HG02943 (cell line): ENCODE measurements around the gene S100A1.
"Not testable (repeated sequence)": the region's sequence is repeated elsewhere in the genome, so short reads cannot be mapped to it uniquely, and the experiment has no call there.

ENCODE experiments used
- ATAC-seq: cut with Tn5 transposase; IDR thresholded peaks from one replicate; pipeline ENCODE4 v1.9.1; 2021; ENCODE audit warnings: mild to moderate bottlenecking, low read depth, moderate library complexity; ENCODE audit not compliant: unreplicated experiment

The S100A1 gene

DNA sequence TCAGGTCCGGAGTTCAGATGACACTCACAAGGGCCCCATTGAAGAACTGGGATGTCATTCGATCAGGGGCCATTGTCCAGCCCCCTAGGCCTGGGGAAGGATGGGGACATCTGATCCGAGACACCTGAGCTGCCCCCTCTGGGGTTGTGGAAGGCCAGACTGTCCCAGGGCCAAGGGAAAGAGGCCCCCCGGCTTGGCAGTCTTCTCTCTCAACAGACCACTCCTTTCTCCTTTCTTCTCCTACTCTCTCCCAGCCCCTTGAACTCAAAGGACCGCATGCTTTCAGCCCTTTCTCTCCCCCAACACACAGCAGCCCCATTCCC, 1.1 kb downstream of the S100A1 start:
- no peak for ATAC-seq

DNA sequence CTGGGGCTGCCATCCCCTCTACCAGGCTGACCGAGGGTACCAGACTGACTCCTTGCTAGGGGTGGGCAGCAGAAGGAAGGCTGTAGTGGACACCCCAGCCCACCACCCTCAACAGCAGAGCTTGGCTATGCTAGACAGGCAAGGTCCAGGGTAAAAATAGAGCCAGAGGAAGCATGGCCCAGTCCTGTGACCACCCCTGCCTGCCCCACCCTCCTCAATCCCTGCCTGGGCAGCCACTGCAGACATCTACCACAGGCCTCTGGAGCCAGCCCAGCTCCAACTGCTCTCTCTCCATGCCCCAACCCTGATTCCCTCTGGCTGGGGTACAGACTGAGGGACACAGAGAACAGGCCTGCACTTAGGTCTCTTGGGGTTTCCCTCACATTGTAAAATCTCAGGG, 1.7 kb downstream of the S100A1 start:
- ATAC-seq, result no peak

DNA sequence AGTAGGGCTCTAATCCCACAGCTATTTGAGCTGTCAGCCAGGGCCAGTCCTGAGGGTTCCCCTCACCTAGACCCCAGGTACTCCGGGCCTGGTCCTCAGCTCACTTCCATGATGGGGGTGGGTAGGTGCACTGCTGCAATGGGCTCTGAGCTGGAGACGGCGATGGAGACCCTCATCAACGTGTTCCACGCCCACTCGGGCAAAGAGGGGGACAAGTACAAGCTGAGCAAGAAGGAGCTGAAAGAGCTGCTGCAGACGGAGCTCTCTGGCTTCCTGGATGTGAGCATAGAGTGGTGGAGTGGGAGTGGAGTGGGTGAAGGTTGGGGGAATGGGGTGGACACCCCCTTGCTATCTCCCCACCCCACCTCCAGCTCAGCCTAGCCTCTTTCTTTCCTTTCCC, 2.1 kb downstream of the S100A1 start:
- ATAC-seq, result no peak

DNA sequence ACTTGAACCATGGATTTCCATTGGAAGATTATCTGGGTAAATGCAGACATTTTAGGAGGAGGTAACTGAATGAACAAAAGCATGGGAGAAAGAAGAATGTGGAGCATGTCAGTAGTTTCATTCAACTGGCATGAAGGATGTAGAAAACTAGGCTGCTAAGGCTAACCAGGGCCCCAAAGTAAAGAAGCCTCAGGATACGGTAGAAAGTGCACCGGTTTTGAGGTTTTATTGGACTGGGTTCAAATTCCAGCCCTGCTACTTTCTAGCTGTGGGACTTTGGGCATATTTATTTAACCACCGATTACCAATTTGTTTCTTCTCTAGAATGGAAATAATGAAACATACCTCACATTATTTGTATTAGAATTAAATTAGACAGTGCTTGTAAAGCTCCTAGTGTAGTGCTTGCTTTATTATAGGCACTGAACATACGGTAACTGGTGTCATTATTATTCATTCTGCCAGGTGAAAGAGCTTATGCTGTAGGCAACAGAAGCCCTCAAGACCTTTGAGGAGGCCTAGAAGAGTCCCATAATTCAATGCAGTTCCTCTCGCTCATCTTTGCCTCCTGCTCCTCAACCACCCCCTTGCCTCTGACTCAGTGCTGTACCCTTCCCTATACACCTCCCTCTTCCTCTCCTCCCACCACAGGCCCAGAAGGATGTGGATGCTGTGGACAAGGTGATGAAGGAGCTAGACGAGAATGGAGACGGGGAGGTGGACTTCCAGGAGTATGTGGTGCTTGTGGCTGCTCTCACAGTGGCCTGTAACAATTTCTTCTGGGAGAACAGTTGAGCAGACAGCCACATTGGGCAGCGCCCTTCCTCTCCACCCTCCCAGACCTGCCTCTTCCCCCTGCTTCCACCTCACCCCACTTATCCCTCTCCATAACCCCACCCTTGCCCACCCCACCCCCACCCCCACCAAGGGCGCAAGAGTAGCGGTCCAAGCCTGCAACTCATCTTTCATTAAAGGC, 3.1 kb downstream of the S100A1 start:
- ATAC-seq, result no peak

DNA sequence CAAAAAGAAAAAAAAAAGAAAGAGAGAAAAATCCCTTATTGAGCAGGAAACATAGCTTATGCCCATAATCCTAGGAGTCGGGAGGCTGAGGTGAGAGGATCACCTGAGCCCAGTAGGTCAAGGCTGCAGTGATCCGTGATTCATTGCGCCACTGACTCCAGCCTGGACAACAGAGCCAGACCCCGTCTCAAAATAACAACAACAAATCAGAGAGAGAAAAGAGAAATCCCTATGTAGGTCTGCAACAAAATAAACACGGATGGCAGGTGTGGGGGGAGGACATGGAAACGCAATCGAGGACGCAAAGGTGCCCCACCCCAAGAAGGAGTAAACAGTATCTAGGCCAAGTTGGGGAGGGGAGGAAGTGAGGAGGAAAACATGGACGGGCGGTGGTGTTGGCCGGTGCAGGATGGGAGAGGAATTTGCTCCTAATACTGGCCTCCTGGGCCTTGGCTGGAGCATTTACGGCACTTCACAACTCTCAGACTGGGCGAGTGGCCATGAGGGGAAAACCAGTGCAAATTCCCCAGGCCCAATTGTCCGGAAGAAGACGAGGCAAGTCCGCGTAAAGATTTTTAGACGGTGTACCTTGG, 5.0 kb downstream of the S100A1 start:
- no peak for ATAC-seq

DNA sequence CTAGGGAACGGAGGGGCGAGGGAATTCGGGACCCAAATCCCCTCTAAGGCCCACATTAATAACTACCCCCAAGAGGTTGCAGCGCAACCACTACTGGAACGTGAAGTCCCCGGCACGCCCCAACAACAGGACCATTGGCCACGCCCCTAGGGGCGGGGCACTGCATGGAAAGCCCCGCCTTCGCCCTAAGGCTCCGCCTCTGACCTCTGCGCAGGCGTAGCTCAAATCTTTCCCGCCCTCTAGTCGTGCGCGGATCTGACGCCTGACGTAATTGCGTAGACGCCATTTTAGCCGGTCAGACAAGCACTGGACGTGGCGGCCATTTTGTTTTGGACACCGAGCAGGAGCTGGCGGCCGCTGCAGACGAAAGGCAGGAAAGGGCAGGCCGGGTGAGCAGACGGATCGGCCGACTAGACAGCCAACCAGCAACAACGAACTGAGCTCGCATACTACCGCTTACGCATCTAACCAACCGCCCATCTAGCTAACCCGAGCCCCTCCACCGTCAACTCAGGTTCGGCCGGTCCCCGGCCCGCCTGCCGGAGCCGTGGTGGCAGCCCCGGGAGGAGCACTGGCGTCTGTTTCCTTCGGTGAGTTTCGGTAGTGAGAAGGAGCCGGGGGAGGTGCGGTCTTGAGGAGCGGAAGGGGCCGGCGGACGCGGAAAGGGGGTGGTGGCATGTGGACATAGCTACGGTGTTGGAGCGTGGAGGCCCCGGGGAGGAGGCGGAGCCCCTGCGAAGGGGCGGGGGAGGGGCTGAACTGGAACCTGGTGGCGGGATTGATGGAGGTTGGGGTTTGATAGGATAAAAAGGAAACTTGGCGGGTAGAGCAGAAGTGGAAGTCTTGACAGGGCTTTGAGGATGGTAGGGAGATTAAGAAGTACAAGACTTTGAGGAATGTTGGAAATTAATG, 5.8 kb downstream of the S100A1 start, which contains the start of gene CHTOP:
Gene CHTOP, plus strand, starts transcription at position 313 of the 912 bp plus-strand sequence. CDS start 2,523 bp downstream, outside the sequence.
- ATAC-seq, result peak; percentile 78

DNA sequence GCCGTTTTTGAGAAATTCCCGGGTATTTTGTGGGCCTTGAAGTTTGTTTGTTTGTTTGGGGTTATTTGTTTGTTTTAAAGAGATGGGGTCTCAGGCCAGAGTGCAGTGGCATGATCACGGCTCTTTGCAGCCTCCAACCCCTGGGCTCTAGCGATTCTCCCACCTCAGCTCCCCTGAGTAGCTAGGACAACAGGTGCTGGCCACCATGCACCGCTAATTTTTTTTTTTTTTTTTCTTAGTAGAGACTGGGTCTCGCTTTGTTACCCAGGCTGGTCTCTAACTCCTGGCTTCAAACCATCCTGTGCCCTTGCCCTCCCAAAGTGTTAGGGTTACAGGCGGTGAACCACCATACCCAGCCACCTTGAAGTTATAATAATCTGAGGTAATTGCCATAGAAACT, 7.6 kb downstream of the S100A1 start:
- no peak for ATAC-seq

DNA sequence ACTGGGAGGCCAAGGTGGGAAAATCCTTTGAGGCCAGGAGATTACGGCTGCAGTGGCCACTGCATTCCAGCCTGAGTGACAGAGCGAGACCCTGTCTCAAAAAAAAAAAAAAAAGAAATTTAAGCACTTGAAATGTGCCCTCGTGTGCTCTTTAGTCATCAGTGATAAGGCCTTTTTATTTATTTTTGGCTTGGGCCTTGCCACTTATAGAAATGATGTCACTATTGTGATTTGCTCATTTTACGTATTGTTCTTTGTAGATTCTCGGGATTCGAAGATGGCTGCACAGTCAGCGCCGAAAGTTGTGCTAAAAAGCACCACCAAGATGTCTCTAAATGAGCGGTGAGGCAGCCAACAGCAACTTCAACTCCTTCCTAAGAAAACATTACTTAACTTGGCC, 8.1 kb downstream of the S100A1 start:
- ATAC-seq, result no peak

DNA sequence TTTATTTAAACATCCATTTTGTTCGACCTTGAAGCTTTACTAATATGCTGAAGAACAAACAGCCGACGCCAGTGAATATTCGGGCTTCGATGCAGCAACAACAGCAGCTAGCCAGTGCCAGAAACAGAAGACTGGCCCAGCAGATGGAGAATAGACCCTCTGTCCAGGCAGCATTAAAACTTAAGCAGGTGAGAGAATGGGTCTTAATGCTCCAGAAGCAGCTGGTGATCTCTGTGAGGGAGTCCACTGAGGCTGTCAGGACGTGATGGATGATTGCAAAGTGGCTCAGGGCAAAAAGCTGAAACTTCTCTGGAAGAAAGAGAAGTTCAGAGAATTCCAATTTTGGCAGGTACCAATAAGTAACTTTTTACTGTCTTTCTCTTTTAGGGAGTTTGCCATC, 10.0 kb downstream of the S100A1 start:
- ATAC-seq, result no peak

DNA sequence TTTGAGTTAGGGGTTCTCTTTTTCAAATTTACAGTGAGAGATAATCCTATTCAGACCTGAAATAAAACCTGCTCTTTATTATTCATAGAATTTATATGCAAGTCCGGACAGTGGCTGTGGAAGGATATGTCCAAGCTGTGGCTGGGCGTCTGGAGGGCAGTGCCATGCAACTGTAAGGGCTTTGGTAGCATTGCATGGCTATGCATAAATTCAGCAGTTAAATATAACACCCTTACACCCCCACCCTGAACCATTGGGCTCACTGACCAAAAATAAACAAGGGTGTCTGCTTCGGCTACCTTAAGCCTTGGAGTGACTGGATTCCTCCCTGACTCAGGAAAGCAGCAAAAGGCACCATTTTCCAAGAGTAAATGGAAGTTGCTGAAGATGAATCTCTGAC, 11.0 kb downstream of the S100A1 start:
- ATAC-seq, result no peak

DNA sequence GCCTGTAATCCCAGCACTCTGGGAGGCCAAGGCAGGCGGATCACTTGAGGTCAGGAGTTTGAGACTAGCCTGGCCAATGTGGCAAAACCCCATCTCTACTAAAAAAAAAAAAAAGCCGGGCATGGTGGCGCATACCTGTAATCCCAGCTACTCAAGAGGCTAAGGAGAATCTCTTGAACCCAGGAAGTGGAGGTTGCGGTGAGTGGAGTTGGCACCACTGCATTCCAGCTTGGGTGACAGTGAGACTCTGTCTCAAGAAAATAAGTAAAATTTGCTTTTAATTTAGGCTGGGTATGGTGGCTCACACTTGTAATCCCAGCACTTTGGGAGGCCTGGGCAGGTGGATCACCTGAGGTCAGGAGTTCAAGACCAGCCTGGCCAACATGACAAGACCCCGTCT, 12.0 kb downstream of the S100A1 start:
- not testable (repeated sequence) for ATAC-seq

DNA sequence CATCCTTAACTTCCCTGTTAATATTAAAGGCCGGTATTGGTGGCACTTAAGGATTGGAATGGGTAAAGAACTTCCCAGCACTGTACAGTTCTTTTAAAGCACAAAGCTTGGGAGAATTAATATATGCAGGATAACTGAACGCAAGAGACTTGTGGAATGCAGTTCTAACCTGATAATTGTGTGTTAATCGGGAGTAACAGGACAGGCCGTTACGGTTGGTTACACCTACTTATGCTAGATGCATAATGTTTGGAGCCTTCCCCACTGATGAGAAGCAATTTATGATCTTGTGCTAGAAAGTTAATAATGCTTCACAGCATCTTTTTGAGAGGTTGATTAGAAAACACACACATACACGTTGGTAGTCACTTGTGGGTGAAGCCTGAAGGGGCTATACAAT, 12.6 kb downstream of the S100A1 start:
- ATAC-seq, result no peak

DNA sequence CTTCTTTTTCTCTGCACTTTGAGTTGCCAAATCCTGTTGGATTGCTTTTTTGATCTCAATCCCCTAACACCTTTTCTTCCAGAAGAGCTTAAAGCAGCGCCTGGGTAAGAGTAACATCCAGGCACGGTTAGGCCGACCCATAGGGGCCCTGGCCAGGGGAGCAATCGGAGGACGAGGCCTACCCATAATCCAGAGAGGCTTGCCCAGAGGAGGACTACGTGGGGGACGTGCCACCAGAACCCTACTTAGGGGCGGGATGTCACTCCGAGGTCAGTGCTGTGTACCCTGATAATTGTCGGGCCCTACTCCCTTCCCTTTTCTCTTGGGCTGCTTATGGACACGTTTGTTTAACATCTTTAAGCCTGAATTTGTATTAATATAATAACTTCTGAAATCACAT, 13.9 kb downstream of the S100A1 start:
- no peak for ATAC-seq

DNA sequence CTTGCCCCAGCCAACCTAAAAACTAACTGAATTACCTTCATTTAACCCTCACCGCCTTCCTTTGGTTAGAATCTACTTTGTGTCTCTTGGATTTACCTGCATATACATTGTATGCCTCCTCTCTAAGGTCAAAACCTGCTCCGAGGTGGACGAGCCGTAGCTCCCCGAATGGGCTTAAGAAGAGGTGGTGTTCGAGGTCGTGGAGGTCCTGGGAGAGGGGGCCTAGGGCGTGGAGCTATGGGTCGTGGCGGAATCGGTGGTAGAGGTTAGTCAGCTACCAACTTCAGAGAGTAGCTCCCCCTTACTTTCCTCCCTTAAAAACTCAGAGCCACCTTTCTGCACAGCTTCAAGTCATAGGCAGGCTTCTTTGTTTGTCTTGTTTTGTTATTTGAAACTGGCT, 14.9 kb downstream of the S100A1 start:
- ATAC-seq, result no peak

DNA sequence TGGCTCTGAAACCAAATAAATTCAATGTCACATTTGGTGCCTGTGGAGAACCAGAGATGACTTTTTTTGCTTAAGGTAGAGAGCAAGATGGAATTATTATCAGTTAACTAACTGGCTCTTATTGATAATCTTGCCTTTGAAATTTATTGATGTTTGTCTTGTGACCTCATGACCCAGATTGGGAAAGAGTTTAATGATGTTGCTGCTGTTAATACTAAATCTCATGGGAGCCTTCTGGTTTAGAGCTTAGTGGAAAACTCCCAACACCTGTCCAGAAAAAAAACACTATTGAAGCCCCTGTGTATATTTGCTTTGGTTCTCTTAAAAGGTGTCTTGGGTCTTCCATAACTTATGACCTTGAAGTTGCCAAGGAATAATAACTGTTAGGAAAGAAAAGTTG, 15.6 kb downstream of the S100A1 start:
- no peak for ATAC-seq

DNA sequence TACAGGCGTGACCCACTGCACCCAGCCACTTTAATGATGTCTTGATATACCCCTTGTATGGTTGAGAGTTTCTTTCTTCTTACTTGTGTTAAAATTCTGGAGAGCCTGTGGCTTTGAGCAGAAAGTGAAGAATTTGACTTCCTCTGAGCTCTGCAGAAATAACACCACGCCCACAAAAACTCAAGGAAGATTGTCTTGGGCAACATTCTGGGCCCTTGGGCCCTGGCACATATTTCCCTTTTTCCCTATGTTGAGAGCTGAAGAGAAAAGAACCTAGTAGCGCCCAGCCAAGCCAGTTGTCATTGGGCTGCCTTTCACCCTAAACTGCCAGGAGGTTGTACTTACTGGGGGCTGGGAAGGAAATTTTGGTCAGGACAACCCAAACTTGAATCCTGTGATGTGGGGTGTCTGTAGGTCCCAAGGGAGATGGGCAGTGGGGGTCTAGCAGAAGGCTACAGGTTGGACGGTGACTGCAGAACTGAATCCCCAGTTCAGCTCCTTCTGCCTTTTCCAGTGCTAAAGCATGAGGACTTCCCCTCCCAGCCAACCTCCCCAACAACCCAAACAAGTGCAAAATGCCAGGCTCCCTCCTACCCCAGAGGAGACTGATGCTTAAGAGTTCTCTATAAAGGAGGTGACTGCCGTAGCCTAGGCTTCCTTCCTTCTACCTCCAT, 18.6 kb downstream of the S100A1 start:
- no peak for ATAC-seq

DNA sequence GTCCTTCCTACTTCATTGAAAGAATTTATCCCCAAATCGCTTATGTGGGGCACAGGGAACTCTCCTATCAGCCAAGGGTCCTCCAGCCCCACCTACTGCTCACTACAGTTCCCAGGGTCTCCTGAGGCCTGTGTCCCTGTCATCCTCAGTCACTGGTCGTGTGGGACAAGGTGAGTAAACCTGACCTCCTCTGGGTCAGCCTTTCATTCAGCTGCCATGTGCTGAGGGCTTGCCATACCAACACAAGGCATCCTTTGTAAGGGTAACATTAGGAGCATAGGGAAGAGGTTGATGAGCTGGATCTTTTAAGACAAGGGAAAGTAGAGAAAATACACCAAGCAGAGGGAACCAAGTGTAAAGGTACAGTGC, 19.1 kb downstream of the S100A1 start:
- no peak for ATAC-seq

DNA sequence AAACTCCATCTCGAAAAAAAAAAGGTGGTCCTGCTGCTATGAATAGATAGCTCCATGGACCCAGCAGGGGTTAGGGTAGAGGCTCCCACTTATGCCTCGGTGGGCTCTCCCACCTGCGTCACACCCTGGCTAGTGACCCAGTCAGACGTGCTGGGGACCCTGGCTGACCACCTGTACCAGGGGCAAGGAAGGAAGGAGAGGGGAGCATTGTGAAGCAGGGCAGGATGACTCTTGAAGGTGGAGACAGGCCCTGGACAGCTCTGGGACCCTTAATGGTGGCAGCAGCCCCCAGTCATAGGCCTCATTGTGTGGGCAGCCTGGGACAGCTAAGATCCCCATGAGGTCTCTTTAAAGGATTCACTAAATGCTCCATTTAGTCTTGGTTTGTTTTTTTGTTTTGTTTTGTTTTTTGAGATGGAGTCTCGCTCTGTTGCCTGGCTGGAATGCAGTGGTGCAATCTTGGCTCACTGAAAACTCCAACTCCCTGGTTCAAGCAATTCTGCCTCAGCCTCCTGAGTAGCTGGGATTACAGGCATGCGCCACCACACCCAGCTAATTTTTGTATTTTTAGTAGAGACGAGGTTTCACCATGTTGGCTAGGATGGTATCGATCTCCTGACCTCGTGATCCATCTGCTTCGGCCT, 19.9 kb downstream of the S100A1 start:
- ATAC-seq, result no peak

DNA sequence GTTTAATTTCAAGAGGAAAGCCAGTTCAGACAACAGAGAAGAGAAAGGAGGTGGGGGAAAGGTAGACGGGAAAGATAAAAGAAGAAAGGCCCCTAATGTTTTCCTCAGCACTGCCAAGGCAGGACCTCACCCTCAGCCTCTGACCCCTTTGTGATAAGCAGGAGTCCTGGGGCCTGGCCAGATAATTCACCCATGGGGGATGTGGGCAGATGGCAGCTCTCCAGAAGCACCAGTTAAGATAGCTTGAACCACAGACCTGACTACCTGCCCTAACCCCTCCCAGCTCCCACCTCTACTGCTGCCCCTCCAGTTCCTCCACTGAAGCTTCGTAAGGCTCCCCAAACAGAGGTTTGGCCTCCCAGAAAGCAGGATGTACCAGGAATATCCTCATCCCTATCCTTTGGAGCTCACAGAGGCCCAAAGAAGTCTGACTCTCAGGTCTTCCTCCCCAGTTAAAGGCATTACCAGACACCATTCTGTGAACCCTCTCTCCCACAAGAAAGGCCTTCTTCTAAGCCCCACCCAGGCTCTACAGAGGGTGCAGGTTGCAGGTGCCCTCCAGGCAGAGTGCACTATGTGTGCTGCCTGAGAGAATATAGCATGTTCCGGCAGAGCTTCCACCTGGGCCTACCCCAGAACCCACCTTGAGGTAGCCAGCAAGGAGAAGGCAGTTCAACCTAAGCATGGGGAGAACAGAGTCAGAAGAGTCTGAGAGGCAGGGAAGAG, 21.1 kb downstream of the S100A1 start:
- no peak for ATAC-seq
